IMR-90 (cell line): ENCODE data around the gene CCDC18. TPM values are rescaled to one million over a fixed set of nuclear protein-coding genes. Genes with fewer than 3 reads are reported as not detected.

Experiments
- ATAC-seq: fragments of 200-7000 bp; cut with Tn5 transposase; 2 replicates; pipeline ENCODE4 v1.9.1; 2020; ENCODE audit warnings: low read depth, mild to moderate bottlenecking, moderate library complexity
- BruUV-seq: library from RNA; stranded (reverse); fragments of 400-500 nt; replicated peaks from 2 replicates; lab custom pipeline; 2021; lab: Mats Ljungman, UMichigan
- CTCF ChIA-PET: fragments of 300-600 bp; formaldehyde crosslinking; extraction: SDS; loops from one replicate; lab custom pipeline; 2021; ENCODE audit warnings: antibody characterized with exemption; lab: Yijun Ruan, JAX
- POLR2A ChIA-PET: fragments of 300-600 bp; sonication (Branson Sonifier 250); formaldehyde crosslinking; loops from one replicate; lab custom pipeline; 2022; ENCODE audit warnings: antibody characterized with exemption; ENCODE audit not compliant: unreplicated experiment; lab: Charles Lee
- DNase-seq: peaks from one replicate; pipeline ENCODE4 v3.0.0; 2013
- H2AFZ ChIP-seq: replicated peaks from 2 replicates; pipeline ENCODE3; 2013; ENCODE audit warnings: low read length, mild to moderate bottlenecking; ENCODE audit not compliant: poor library complexity
- H2AK5ac ChIP-seq: 2 replicates; pipeline ENCODE4 v1.6.1; 2013; ENCODE audit warnings: low read depth, low read length, inconsistent platforms
- H2AK9ac ChIP-seq: replicated peaks from 2 replicates; pipeline ENCODE3; 2013; ENCODE audit warnings: mild to moderate bottlenecking, low read depth, low read length, moderate library complexity; ENCODE audit not compliant: poor library complexity
- H2BK120ac ChIP-seq: 2 replicates; pipeline ENCODE4 v1.6.1; 2013; ENCODE audit warnings: low read depth, low read length, inconsistent platforms
- H2BK15ac ChIP-seq: 3 replicates; pipeline ENCODE4 v1.6.1; 2013; ENCODE audit warnings: low read depth, low read length, inconsistent platforms
- H2BK20ac ChIP-seq: 2 replicates; pipeline ENCODE4 v1.6.1; 2013; ENCODE audit warnings: low read depth, mild to moderate bottlenecking, inconsistent platforms, low read length, moderate library complexity
- H2BK5ac ChIP-seq: 2 replicates; pipeline ENCODE4 v1.6.1; 2013; ENCODE audit warnings: mild to moderate bottlenecking, low read depth, low read length, inconsistent platforms; ENCODE audit not compliant: poor library complexity, severe bottlenecking
- H3K14ac ChIP-seq: replicated peaks from 2 replicates; pipeline ENCODE4 v1.6.1; 2013; ENCODE audit warnings: low read depth, low read length, inconsistent platforms
- H3K18ac ChIP-seq: 2 replicates; pipeline ENCODE4 v1.6.1; 2013; ENCODE audit warnings: low read depth, low read length, control low read depth
- H3K23ac ChIP-seq: 2 replicates; pipeline ENCODE4 v1.6.1; 2013; ENCODE audit warnings: low read depth, low read length, inconsistent platforms
- H3K27ac ChIP-seq: 2 replicates; pipeline ENCODE4 v1.5.1; 2013; ENCODE audit warnings: mild to moderate bottlenecking, control low read depth, low read length; ENCODE audit not compliant: insufficient read depth
- H3K27me3 ChIP-seq: 2 replicates; pipeline ENCODE4 v1.6.1; 2013; ENCODE audit warnings: low read length; ENCODE audit not compliant: control insufficient read depth, insufficient read depth
- H3K36me3 ChIP-seq: 2 replicates; pipeline ENCODE4 v1.6.1; 2013; ENCODE audit warnings: low read length, mixed read lengths; ENCODE audit not compliant: control insufficient read depth, insufficient read depth
- H3K4ac ChIP-seq: 2 replicates; pipeline ENCODE4 v1.6.1; 2013; ENCODE audit warnings: low read depth, low read length, inconsistent platforms
- H3K4me1 ChIP-seq: 2 replicates; pipeline ENCODE4 v1.6.1; 2013; ENCODE audit warnings: low read length, mixed read lengths; ENCODE audit not compliant: control insufficient read depth, insufficient read depth
- H3K4me2 ChIP-seq: 2 replicates; pipeline ENCODE4 v1.6.1; 2013; ENCODE audit warnings: low read depth, mild to moderate bottlenecking, control low read depth, low read length, moderate library complexity
- H3K4me3 ChIP-seq: 2 replicates; pipeline ENCODE4 v1.5.1; 2013; ENCODE audit warnings: low read depth, mild to moderate bottlenecking, control low read depth, low read length, moderate library complexity; ENCODE audit not compliant: insufficient read depth
- H3K56ac ChIP-seq: 2 replicates; pipeline ENCODE4 v1.6.1; 2013; ENCODE audit warnings: low read length, inconsistent platforms; ENCODE audit not compliant: insufficient read depth; ENCODE audit errors: extremely low read depth
- H3K79me1 ChIP-seq, 2 experiments: 2 replicates each; pipeline ENCODE4 v1.6.1; 2013; ENCODE audit warnings: low read length in 2 of 2, inconsistent platforms in 1 of 2, low read depth in 1 of 2
- H3K9ac ChIP-seq: 2 replicates; pipeline ENCODE4 v1.6.1; 2013; ENCODE audit warnings: low read depth, low read length, control low read depth
- H3K9me1 ChIP-seq: 2 replicates; pipeline ENCODE4 v1.6.1; 2013; ENCODE audit warnings: low read length, inconsistent platforms; ENCODE audit not compliant: insufficient read depth
- H3K9me3 ChIP-seq: 2 replicates; pipeline ENCODE4 v1.6.1; 2013; ENCODE audit warnings: low read length; ENCODE audit not compliant: control insufficient read depth, insufficient read depth
- H4K20me1 ChIP-seq: 2 replicates; pipeline ENCODE4 v1.6.1; 2013; ENCODE audit warnings: low read length, inconsistent platforms; ENCODE audit not compliant: insufficient read depth
- H4K5ac ChIP-seq: 2 replicates; pipeline ENCODE4 v1.6.1; 2013; ENCODE audit warnings: mild to moderate bottlenecking, low read depth, low read length, control low read depth
- H4K8ac ChIP-seq, 2 experiments: 2 replicates each; pipeline ENCODE4 v1.6.1; 2013; ENCODE audit warnings: low read depth in 2 of 2, low read length in 2 of 2, control low read depth in 1 of 2, inconsistent platforms in 1 of 2
- H4K91ac ChIP-seq: 2 replicates; pipeline ENCODE4 v1.6.1; 2013; ENCODE audit warnings: low read depth, low read length, inconsistent platforms; ENCODE audit not compliant: insufficient read depth
- BHLHE40 ChIP-seq: fragments of 150-350 bp; IDR thresholded peaks from 2 replicates; pipeline ENCODE4 v1.6.1; 2016; ENCODE audit warnings: mild to moderate bottlenecking, low read depth, low read length
- CEBPB ChIP-seq: IDR thresholded peaks from 2 replicates; pipeline ENCODE4 v1.6.1; 2012; ENCODE audit warnings: low read depth, low read length, improper control_type of control experiment
- CHD1 ChIP-seq: IDR thresholded peaks from 2 replicates; pipeline ENCODE4 v1.6.1; 2012; ENCODE audit warnings: low read depth, low read length, improper control_type of control experiment
- CTCF ChIP-seq: conservative IDR thresholded peaks from 2 replicates; pipeline ENCODE4 v1.5.1; 2012; ENCODE audit warnings: mild to moderate bottlenecking, low read depth, low read length, improper control_type of control experiment
- ELK1 ChIP-seq: fragments of 150-350 bp; IDR thresholded peaks from 2 replicates; pipeline ENCODE4 v1.6.1; 2016; ENCODE audit warnings: low read depth, mild to moderate bottlenecking, low read length, moderate library complexity, borderline replicate concordance
- FOS ChIP-seq: fragments of 150-350 bp; IDR thresholded peaks from 2 replicates; pipeline ENCODE4 v1.6.1; 2016; ENCODE audit warnings: low read depth, low read length
- MAFK ChIP-seq: IDR thresholded peaks from 2 replicates; pipeline ENCODE4 v1.6.1; 2012; ENCODE audit warnings: low read depth, low read length, improper control_type of control experiment
- MAZ ChIP-seq: IDR thresholded peaks from 2 replicates; pipeline ENCODE4 v1.6.1; 2012; ENCODE audit warnings: low read depth, mild to moderate bottlenecking, low read length, improper control_type of control experiment, moderate library complexity, borderline replicate concordance
- MXI1 ChIP-seq: IDR thresholded peaks from 2 replicates; pipeline ENCODE4 v1.6.1; 2012; ENCODE audit warnings: low read depth, mild to moderate bottlenecking, low read length, moderate library complexity, borderline replicate concordance
- NFE2L2 ChIP-seq: fragments of 150-350 bp; IDR thresholded peaks from 2 replicates; pipeline ENCODE4 v1.6.1; 2016; ENCODE audit warnings: low read depth, mild to moderate bottlenecking, low read length
- POLR2A ChIP-seq: IDR thresholded peaks from 2 replicates; pipeline ENCODE4 v1.6.1; 2012; ENCODE audit warnings: mild to moderate bottlenecking, low read depth, low read length
- RAD21 ChIP-seq: IDR thresholded peaks from 2 replicates; pipeline ENCODE4 v1.6.1; 2012; ENCODE audit warnings: low read length, improper control_type of control experiment
- RCOR1 ChIP-seq: IDR thresholded peaks from 2 replicates; pipeline ENCODE4 v1.6.1; 2012; ENCODE audit warnings: mild to moderate bottlenecking, low read length, improper control_type of control experiment; ENCODE audit not compliant: insufficient replicate concordance
- RFX5 ChIP-seq: IDR thresholded peaks from 2 replicates; pipeline ENCODE4 v1.8.0; 2012; ENCODE audit warnings: low read depth, mild to moderate bottlenecking, low read length, moderate library complexity
- SMC3 ChIP-seq: fragments of 150-350 bp; IDR thresholded peaks from 2 replicates; pipeline ENCODE4 v1.6.1; 2016; ENCODE audit warnings: low read depth, mild to moderate bottlenecking, antibody characterized with exemption, low read length, moderate library complexity
- USF2 ChIP-seq: fragments of 150-350 bp; IDR thresholded peaks from 2 replicates; pipeline ENCODE4 v1.6.1; 2017; ENCODE audit warnings: mild to moderate bottlenecking, antibody characterized with exemption, low read length, low read depth
- dilution Hi-C: fragments of 300-500 bp; cut with HindIII; formaldehyde crosslinking; loops from one replicate; pipeline ENCODE4 v1.14.3; 2018; ENCODE audit warnings: low sequenced_read_pairs; ENCODE audit not compliant: unreplicated experiment
- in situ Hi-C: fragments of 300-500 bp; cut with MboI; formaldehyde crosslinking; loops from 3 replicates; pipeline ENCODE4 v1.14.3; 2019; ENCODE audit warnings: low sequenced_read_pairs, inconsistent platforms, mixed read lengths
- intact Hi-C: fragments of 100-400 bp; cut with micrococcal nuclease; formaldehyde crosslinking; loops from 2 replicates; pipeline ENCODE4 v1.10.0; 2022
- polyA plus RNA-seq, 3 experiments: library from polyadenylated mRNA; depleted of rRNA; stranded (reverse); fragments of >200 nt; gene quantifications; 2 replicates each; pipeline ENCODE4 v1.2.3, GENCODE V29; 2012; ENCODE audit warnings: low replicate concordance in 1 of 3
- total RNA-seq: library from RNA; depleted of rRNA; stranded (reverse); fragments of >200 nt; gene quantifications from 2 replicates; pipeline ENCODE4 v1.2.3, GENCODE V29; 2012

Gene CCDC18
- total and polyA plus RNA-seq, 2 of the 4 experiments (the other 2 are of a cell fraction) = 5.5 to 7.3 TPM

DNA sequence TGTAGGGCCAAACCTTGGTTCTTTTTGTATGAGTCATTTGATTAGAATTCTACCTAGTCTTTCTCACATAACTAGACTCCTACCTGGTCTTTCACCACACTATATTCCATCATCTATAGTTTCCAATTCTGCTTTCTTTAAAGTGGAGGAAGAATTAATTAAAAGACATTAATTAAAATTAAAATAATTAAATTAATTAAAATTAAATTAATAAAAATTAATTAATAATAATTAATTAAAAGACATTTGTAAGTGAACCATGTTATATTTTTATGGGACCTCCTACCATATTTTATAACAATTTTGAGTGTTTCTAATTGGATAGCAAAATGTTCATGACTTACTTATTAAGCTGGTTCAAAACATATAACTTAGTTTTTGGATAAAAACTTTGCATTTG lies 77.4 kb downstream of the CCDC18 start:
- no peak for DNase-seq
- Histone ChIP-seq H3K9me3 (peaks cover 6% of the 10 kb centered on the region), H3K79me1 (peaks cover 7 to 9% of the 10 kb centered on the region in 2 experiments; a peak in 2 of 4 replicates), H3K27ac (no peak overlapping the region), H3K4me3 (no peak overlapping the region), H3K4me1 (peaks cover 2% of the 10 kb centered on the region; the same call in 1 of the 2 replicates), H3K23ac (no peak overlapping the region), H3K9me1 (peaks cover 10% of the 10 kb centered on the region; the same call in 1 of the 2 replicates), H2AFZ (no peak overlapping the region), H3K36me3 (peaks cover 7% of the 10 kb centered on the region), H3K4me2 (no peak overlapping the region), H3K9ac (no peak overlapping the region), H2BK15ac (no peak overlapping the region), H4K5ac (no peak overlapping the region), H4K91ac (no peak overlapping the region), H4K20me1 (no peaks in the 10 kb centered on the region), H2AK9ac (no peak overlapping the region), H3K18ac (no peak overlapping the region), H3K4ac (no peak overlapping the region), H3K56ac (no peak overlapping the region), H2AK5ac (no peak overlapping the region), H2BK5ac (no peak overlapping the region), H4K8ac (no peak overlapping the region), H3K14ac (no peak overlapping the region), H2BK120ac (no peak overlapping the region), H2BK20ac (no peak overlapping the region), H3K27me3 (no peaks in the 10 kb centered on the region)
- CTCF ChIA-PET = no interaction called here
- in situ Hi-C loops = no loop called here
- no peak for ATAC-seq
- dilution Hi-C loops = no loop called here
- POLR2A ChIA-PET = no interaction called here
- no peak for TF ChIP-seq ELK1
- TF ChIP-seq MAZ = no peak
- no peak for TF ChIP-seq RAD21
- no peak for TF ChIP-seq SMC3
- TF ChIP-seq NFE2L2 = no peak
- TF ChIP-seq RFX5 = no peak
- TF ChIP-seq CEBPB = no peak
- TF ChIP-seq POLR2A = no peak
- TF ChIP-seq RCOR1 = no peak
- no peak for TF ChIP-seq CHD1
- no peak for TF ChIP-seq CTCF
- no peak for TF ChIP-seq FOS
- TF ChIP-seq MXI1 = no peak
- TF ChIP-seq MAFK = no peak
- TF ChIP-seq BHLHE40 = no peak
- no peak for TF ChIP-seq USF2
- BruUV-seq = no TSS peak
- intact Hi-C loops = no loop called here
